B cell (primary cell): ENCODE data around the gene RORC. TPM values are rescaled to one million over a fixed set of nuclear protein-coding genes. Genes with fewer than 3 reads are reported as not detected.

ENCODE experiments used
- ATAC-seq: fragments of 200-7000 bp; cut with Tn5 transposase; one replicate; pipeline ENCODE4 v1.10.0; 2021; ENCODE audit warnings: low read depth, mild to moderate bottlenecking, moderate number of reproducible peaks, moderate library complexity
- CTCF ChIA-PET: fragments of 350-600 bp; sonication (Branson Sonifier 250); formaldehyde crosslinking; loops from one replicate; lab custom pipeline; 2021; ENCODE audit warnings: antibody characterized with exemption, inconsistent platforms; lab: Charles Lee
- POLR2A ChIA-PET: fragments of 350-600 bp; sonication (Branson Sonifier 250); formaldehyde crosslinking; loops from one replicate; lab custom pipeline; 2021; ENCODE audit warnings: antibody characterized with exemption; lab: Charles Lee
- DNase-seq: peaks from one replicate; pipeline ENCODE4 v3.0.0; 2013
- H2AFZ ChIP-seq: 2 replicates; pipeline ENCODE4 v1.6.1; 2012; ENCODE audit warnings: mild to moderate bottlenecking, low read depth, low read length; ENCODE audit not compliant: insufficient read depth, poor library complexity, severe bottlenecking
- H3K27ac ChIP-seq, 2 donors: 1 replicate in 1 of 2; 2 replicates in 1 of 2; pipeline ENCODE4 v1.5.1; 2012 to 2013; ENCODE audit warnings: low read length in 2 of 2, mild to moderate bottlenecking in 2 of 2, moderate library complexity in 1 of 2
- H3K27me3 ChIP-seq, 4 experiments: fragments of 200-600 bp in 1 of 4; sonication (generic) in 1 of 4; replicated peaks in 1 of 4; 1 replicate in 2 of 4; 2 replicates in 2 of 4; pipeline versions ENCODE4 v1.6.1 to v1.7.0; 2013 to 2016; ENCODE audit warnings: low read length in 3 of 4, mild to moderate bottlenecking in 2 of 4, mixed read lengths in 1 of 4, moderate library complexity in 1 of 4; ENCODE audit not compliant: insufficient read depth in 4 of 4, control insufficient read depth in 3 of 4; ENCODE audit errors: control extremely low read depth in 1 of 4
- H3K36me3 ChIP-seq, 2 experiments: replicated peaks in 1 of 2; 1 replicate in 1 of 2; 2 replicates in 1 of 2; pipeline versions ENCODE4 v1.6.1 to v1.7.1; 2013; ENCODE audit warnings: low read length in 1 of 2; ENCODE audit not compliant: insufficient read depth in 2 of 2, control insufficient read depth in 1 of 2; ENCODE audit errors: control extremely low read depth in 1 of 2, extremely low read depth in 1 of 2
- H3K4me1 ChIP-seq, 2 donors: fragments of 200-600 bp in 1 of 2; sonication (generic) in 1 of 2; 1 replicate in 1 of 2; 2 replicates in 1 of 2; pipeline versions ENCODE4 v1.5.1 to v1.6.1; 2013 to 2017; ENCODE audit warnings: low read length in 2 of 2; ENCODE audit not compliant: control insufficient read depth in 2 of 2, insufficient read depth in 2 of 2
- H3K4me2 ChIP-seq: replicated peaks from 2 replicates; pipeline ENCODE3; 2012; ENCODE audit warnings: mild to moderate bottlenecking, low read depth, low read length; ENCODE audit not compliant: poor library complexity, severe bottlenecking
- H3K4me3 ChIP-seq, 5 experiments: fragments of 200-600 bp in 1 of 5; sonication (generic) in 1 of 5; 1 replicate in 3 of 5; 2 replicates in 2 of 5; pipeline versions ENCODE4 v1.5.1 to v1.7.0; 2011 to 2016; ENCODE audit warnings: low read length in 4 of 5, mild to moderate bottlenecking in 4 of 5, low read depth in 2 of 5, control low read depth in 1 of 5, moderate library complexity in 1 of 5; ENCODE audit not compliant: insufficient read depth in 1 of 5; ENCODE audit errors: control extremely low read depth in 1 of 5, extremely low read depth in 1 of 5
- H3K79me2 ChIP-seq: fragments of 200-600 bp; sonication (generic); one replicate; pipeline ENCODE4 v1.6.0; 2016; ENCODE audit warnings: low read length; ENCODE audit not compliant: control insufficient read depth, insufficient read depth
- H3K9ac ChIP-seq: fragments of 200-600 bp; sonication (generic); 2 replicates; pipeline ENCODE4 v1.6.1; 2017; ENCODE audit warnings: mild to moderate bottlenecking, low read length, moderate library complexity
- H3K9me3 ChIP-seq, 3 donors: one replicate each; pipeline versions ENCODE4 v1.6.1 to v1.7.1; 2013; ENCODE audit warnings: low read length in 2 of 3; ENCODE audit not compliant: control insufficient read depth in 2 of 3, insufficient read depth in 1 of 3; ENCODE audit errors: control extremely low read depth in 1 of 3
- H4K20me1 ChIP-seq: 2 replicates; pipeline ENCODE4 v1.6.0; 2012; ENCODE audit warnings: mild to moderate bottlenecking, low read length; ENCODE audit not compliant: insufficient read depth, control insufficient read depth, poor library complexity, severe bottlenecking
- H3K27ac Mint-ChIP-seq: one replicate; pipeline ENCODE4 v1.8.0; 2021; ENCODE audit warnings: mixed read lengths
- H3K27me3 Mint-ChIP-seq: one replicate; pipeline ENCODE4 v1.8.0; 2021; ENCODE audit warnings: mixed read lengths
- H3K4me1 Mint-ChIP-seq: one replicate; pipeline ENCODE4 v1.8.0; 2021; ENCODE audit warnings: mixed read lengths
- H3K4me3 Mint-ChIP-seq: one replicate; pipeline ENCODE4 v1.8.0; 2021; ENCODE audit warnings: mixed read lengths
- H3K9me3 Mint-ChIP-seq: one replicate; pipeline ENCODE4 v1.8.0; 2022; ENCODE audit warnings: mixed read lengths; ENCODE audit not compliant: insufficient read depth
- CTCF ChIP-seq: fragments of 200-600 bp; IDR thresholded peaks from one replicate; pipeline ENCODE4 v1.8.0; 2022; ENCODE audit warnings: antibody characterized with exemption, mild to moderate bottlenecking
- EZH2 ChIP-seq: IDR thresholded peaks from 2 replicates; pipeline ENCODE4 v1.6.1; 2012; ENCODE audit warnings: borderline replicate concordance, low read depth, mild to moderate bottlenecking, moderate library complexity, low read length; ENCODE audit not compliant: insufficient read depth, poor library complexity, severe bottlenecking
- WGBS: methylation state at CpG from one replicate; pipeline ENCODE4 v1.1.5; 2013; ENCODE audit warnings: missing lambda C conversion rate; ENCODE audit not compliant: insufficient coverage; 5-methylcytosine and 5-hydroxymethylcytosine counted together
- intact Hi-C: fragments of 100-400 bp; cut with micrococcal nuclease; formaldehyde crosslinking; loops from one replicate; pipeline ENCODE4 v1.10.0; 2022
- polyA plus RNA-seq: library from polyadenylated mRNA; depleted of rRNA; stranded (reverse); fragments of >200 nt; gene quantifications from 2 replicates; pipeline ENCODE4 v1.2.3, GENCODE V29; 2012
- total RNA-seq, 2 donors: library from RNA; stranded (reverse); fragments of 120-200 nt in 1 of 2; gene quantifications; 1 replicate in 1 of 2; 2 replicates in 1 of 2; pipeline versions ENCODE4 v1.2.3 to v1.2.4, GENCODE V29; 2013 to 2022

RORC gene
- total and polyA plus RNA-seq, 2 donors (not counting 1 experiment from before 2014, with no cell fraction given) = 0.15 TPM; not detected in 1

GRCh38 chr1:151832318-151832980 lies 847 bp upstream of the RORC start:
- Histone ChIP-seq H3K9me3 (no peaks in the 10 kb centered on the region), H3K36me3 (no peaks in the 10 kb centered on the region), H3K4me3 (no peak overlapping the region), H3K79me2 (no peaks in the 10 kb centered on the region), H2AFZ (no peak overlapping the region), H3K27ac (no peak overlapping the region), H3K27me3 (peaks cover 0 to 18% (median 4%) of the 10 kb centered on the region in 4 experiments), H3K4me1 (peaks cover 12 to 18% of the 10 kb centered on the region in 2 donors), H4K20me1 (no peaks in the 10 kb centered on the region), H3K4me2 (no peak overlapping the region), H3K9ac (no peak overlapping the region)
- intact Hi-C loops = loop anchor here (10.0 kb wide), 1 partner anchor 108 kb away; the partner anchor contains the start of gene RIIAD1
- TF ChIP-seq EZH2 (no peak), CTCF (no peak)
- ChIA-PET POLR2A (no interaction called here), CTCF (interaction anchor here (0.6 to 1.6 kb wide), 2 partner anchors 42 to 55 kb away, joined by 3 to 6 read pairs; partner anchors contain the start of gene TDRKH)
- ATAC-seq (no peak), DNase-seq (no peak)
- Mint-ChIP-seq H3K27ac (no peak overlapping the region), H3K9me3 (no peaks in the 10 kb centered on the region), H3K4me3 (no peak overlapping the region), H3K4me1 (peaks cover 22% of the 10 kb centered on the region), H3K27me3 (peaks cover 24% of the 10 kb centered on the region)
- WGBS = 73% methylated on average over 7 of the region's 10 CpGs

GRCh38 chr1:151831256-151831591 lies 378 bp downstream of the RORC start:
- H2AFZ ChIP-seq = no peak overlapping the region
- TF ChIP-seq EZH2 (no peak), CTCF (no peak)
- Mint-ChIP-seq H3K4me1 (peaks cover 12% of the 10 kb centered on the region), H3K9me3 (no peaks in the 10 kb centered on the region), H3K27me3 (peaks cover 22% of the 10 kb centered on the region), H3K27ac (no peak overlapping the region), H3K4me3 (no peak overlapping the region)
- H3K27me3 ChIP-seq = peaks cover 0 to 23% (median 3%) of the 10 kb centered on the region in 4 experiments
- H3K4me2 ChIP-seq = no peak overlapping the region
- no peak overlapping the region for H3K4me3 ChIP-seq
- H3K36me3 ChIP-seq = no peaks in the 10 kb centered on the region
- ChIA-PET CTCF (no interaction called here), POLR2A (no interaction called here)
- DNase-seq (no peak), ATAC-seq (no peak)
- no peaks in the 10 kb centered on the region for H3K79me2 ChIP-seq
- H3K4me1 ChIP-seq = peaks cover 7 to 13% of the 10 kb centered on the region in 2 donors
- 95% methylated on average over 4 of the region's 4 CpGs for WGBS
- no peaks in the 10 kb centered on the region for H4K20me1 ChIP-seq
- H3K9ac ChIP-seq = no peak overlapping the region
- intact Hi-C loops = loop anchor here (10.0 kb wide), 1 partner anchor 106 kb away; the partner anchor contains the start of gene RIIAD1
- no peak overlapping the region for H3K27ac ChIP-seq
- H3K9me3 ChIP-seq = no peaks in the 10 kb centered on the region
